Amygdala (tissue), 56 donors: ENCODE measurements around the gene NAPEPLD.
"Not testable (repeated sequence)": the region's sequence is repeated elsewhere in the genome, so short reads cannot be mapped to it uniquely, and the experiment has no call there.

Source experiments
- DNase-seq, 56 donors: peaks; one replicate each; lab custom pipeline; 2025; lab: John Stamatoyannopoulos, UW

Gene NAPEPLD

DNA sequence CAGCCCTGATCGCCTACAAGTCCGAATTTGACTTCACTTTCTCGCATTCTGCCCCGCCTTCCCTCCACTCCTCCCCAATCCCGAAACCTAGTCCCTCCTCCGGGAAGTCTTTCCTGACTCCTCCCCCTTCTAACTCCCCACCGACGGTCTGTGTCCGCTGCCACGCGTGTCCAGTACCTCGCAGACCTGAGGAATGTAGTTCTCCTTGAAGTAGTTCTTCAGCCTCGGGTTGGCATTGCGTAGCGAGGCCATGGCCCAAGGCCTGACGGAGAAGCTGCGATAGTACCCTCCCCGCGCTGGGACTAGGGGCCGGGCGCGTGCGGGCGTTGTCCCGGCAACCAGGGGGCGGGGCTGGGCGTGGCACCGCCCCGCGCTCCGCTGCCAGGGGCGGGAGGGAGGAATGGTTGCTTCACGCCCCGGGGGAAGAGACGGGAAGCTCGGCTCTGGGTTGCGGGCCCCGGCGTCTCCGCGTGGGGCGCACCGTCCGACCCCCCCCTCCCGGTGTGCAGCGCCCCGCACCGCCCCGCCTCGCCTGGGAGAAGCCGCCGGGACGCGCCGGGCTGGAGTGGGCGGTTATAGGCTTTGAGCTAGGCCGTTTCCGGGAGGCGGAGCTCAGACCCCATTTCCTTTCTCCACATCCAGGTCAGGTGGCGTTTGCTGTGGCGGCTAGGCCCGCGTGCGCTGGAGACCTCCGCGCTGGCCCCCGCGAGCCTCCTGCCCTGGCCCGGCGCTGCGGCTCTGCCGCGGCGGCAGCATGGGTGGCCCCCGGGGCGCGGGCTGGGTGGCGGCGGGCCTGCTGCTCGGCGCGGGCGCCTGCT is 74.2 kb downstream of the NAPEPLD start, which contains the start of the genes ARMC10 and FBXL13:
ARMC10 (plus strand) TSS at position 622 of the 818 bp plus-strand sequence; CDS start at position 755, 133 bp downstream.
FBXL13 (minus strand) TSS at position 278 of the 818 bp plus-strand sequence.
- peak; percentile 64 to 99 (median 92) for DNase-seq

DNA sequence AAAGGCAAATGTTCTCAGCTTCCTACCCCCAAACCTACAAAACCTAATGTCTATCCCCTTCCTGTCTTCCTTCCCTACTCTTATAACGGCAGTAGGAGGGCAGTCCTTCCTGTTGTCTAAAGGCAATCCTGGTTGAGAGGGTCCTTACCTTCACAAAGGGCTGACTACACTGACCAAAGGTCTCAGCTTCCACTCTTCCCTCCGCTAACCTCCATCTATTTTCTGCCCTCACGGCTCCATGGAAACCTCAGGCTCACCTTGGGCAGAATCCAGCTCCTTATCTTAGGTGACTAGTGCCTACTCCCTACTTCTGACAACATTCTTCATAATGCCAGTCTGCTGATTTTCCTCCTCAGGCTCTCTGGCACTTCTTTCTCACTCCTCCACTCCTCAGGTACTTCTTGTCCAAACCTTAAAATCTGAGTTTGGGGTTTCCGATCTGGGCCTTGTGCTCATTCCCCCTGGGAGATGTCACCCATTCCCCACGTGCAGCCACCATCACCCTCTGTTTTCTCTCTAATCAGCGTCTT is 74.8 kb downstream of the NAPEPLD start:
- no peak for DNase-seq

DNA sequence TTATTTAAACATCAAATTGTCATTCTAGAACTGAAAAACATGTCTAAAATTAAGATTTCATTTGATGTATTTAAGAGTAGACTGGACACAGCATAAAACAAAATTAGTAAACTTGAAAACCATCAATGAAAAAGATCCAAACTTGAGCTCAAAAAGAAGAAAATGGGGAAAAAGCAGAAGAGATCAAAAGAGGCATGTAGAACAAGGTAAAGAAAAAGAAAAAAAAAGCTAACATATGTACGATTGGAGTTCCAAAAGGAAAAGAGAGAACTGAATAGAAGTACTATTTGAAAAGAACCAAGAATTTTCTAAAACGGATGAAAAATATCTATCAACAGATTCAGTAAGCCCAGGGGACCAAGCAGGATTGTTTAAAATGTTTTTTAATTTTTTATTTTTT is 77.9 kb downstream of the NAPEPLD start:
- DNase-seq = no peak

DNA sequence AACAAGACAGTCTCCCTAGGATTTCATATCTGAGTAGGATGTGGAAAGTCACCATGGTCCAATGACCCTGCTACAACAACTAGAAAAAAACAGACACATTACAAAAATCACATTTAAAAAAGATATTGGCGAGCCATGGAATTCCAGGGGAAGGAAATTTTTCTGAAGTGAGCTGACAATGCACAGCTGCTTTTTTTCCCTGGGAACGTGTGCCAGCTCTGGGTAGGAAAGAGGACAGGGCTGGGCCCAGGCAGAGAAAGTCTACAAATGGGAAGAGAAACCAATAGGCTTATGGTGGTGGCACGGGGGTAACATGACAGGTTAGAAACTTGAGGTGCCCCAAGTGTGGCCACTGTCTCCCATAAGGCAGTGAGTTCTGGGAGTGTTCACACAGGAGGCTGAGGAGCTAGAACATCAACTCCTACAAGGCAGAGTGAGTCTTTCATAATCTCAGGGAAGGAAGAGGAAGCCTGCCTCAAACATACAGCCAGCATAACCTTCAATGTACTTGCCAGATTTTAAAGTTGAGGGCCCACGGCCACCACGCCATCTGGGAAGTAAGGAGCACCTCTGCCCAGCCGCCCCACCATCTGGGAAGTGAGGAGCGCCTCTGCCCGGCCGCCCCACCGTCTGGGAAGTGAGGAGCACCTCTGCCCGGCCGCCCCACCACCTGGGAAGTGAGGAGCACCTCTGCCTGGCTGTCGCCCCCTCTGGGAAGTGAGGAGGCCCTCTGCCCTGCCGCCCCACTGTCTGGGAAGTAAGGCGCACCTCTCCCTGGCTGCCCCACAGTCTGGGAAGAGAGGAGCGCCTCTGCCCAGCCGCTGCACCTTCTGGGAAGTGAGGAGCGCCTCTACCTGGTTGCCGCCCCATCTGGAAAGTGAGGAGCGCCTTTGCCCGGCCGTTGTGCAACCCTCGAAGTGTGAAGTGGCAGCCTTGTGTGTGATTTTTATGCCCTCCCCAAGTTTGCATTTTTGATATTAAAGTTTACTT is 80.2 kb downstream of the NAPEPLD start:
- DNase-seq = no peak

DNA sequence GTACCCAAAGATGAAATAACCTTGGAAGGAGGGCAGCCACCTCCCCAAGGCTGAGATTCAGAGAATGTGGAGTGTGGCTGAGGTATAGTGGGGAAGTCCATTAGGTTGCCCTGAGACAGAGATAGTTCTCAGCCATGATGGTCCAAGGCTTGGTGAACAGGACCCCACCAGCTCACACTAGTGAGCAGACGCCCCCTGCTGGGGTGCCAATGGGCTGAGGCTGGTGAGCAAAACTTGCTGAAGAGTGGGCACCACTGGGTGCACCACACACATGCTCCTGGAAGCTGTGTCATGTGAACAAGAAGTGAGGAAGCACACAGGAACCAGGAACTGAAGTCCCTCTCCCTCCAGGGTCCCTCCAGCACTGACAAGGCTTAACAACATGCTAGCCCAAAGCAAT is 83.2 kb downstream of the NAPEPLD start:
- DNase-seq = peak in 2 of 56 donors; percentile 2 to 30

DNA sequence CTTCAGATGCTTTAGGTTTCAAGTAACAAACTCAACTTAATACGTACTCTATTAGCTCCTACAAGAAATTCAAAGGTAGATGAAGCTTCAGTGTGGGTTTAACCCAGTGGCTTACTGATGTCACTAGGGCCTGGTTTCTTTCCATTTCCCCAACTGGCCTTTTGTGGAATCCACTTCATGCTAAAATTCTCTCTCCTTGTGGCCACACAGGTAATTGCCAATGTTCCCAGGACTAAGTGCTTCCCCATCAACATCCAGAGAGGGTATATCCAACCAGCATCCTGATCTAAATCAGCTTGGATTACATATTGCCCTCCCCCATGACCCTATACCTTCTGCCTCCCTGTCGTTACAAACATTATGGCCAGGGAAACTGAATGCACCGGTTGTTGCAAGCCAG is 85.0 kb downstream of the NAPEPLD start:
- DNase-seq = no peak

DNA sequence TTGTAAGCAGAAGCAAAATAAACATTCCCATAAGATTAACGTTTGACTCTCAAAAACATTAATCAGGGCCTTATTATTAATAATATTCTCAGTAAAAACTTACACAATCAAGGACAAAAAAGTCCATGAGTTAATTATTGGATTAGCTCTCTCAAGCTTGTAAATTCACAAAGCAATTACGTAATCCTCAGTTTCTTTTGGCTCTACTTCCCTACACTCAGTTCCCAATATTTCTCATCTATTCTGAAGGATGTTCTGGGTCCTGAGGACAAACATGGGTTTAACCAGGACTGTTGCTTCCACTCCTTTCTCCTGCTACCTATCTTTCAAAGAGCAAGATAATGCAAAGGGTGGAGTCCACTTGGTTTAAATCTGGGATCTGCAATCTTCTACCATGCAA is 89.4 kb downstream of the NAPEPLD start:
- DNase-seq = no peak

DNA sequence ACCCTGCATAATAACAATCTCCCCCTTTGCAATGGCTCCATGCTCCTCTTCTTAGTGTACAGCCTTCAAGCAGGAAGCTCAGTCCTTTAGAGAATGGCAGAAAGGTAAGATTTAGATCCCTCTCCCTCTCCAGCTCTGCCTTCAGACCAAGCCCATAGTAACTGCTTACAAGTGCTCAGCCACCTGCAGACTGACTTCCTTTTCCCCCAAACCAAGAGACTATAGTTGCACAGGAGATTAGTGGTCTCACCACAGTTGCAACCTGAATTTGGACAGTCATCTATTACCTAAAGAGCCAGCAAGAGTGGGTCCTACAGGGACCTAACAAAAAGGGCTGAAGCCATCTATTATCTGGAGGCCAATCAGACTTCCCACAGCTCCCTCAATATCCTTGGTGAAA is 90.8 kb downstream of the NAPEPLD start:
- DNase-seq = no peak

DNA sequence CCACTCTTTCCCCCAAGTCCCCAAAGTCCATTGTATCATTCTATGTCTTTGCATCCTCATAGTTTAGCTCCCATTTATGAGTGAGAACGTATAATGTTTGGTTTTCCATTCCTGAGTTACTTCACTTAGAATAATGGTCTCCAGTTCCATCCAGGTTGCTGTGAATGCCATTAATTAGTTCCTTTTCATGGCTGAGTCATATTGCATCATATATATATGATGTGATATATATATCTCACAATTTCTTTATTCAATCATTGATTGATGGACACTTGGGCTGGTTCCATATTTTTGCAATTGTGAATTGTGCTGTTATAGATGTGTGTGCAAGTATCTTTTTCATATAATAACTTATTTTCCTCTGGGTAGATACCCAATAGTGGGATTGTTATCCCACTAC is 92.9 kb downstream of the NAPEPLD start:
- not testable (repeated sequence) for DNase-seq

DNA sequence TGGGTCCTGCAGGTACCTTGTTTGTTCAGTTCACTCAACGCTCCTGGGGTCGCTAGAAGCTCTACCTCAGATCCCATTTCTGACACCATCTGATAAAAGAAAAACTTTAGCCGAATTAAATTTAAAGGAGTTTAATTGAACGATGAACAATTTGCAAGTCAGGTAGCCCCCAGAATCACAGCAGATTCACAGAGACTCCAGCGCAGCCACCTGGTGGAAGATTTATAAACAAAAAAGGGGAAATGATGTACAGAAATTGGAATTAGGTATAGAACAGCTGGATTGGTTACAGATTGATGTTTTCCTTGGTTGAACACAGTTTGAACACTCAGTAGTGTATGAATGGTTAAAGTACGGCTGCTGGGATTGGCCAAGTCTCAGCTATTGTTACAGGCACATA is 97.4 kb downstream of the NAPEPLD start:
- no peak for DNase-seq
